ENCODE data around the gene XYLT1. TPM values are rescaled to one million over a fixed set of nuclear protein-coding genes. Genes with fewer than 3 reads are reported as not detected.

XYLT1 gene
- polyA plus RNA-seq, 1 donor from 2014 or later: 3.3 TPM

- Histone ChIP-seq H3K27ac (ENCODE audit: low read length) (no peak overlapping the region), H3K4me3 (ENCODE audit: low read length) (no peak overlapping the region), H3K27me3 (ENCODE audit: insufficient read depth, low read depth, low read length) (no peaks in the 10 kb centered on the region), H3K4me2 (ENCODE audit: low read length) (no peak overlapping the region), H3K9ac (ENCODE audit: low read length) (no peak overlapping the region), H3F3A (ENCODE audit: insufficient read depth, low read length, poor library complexity, severe bottlenecking) (no peaks in the 10 kb centered on the region), H3K9me2 (ENCODE audit: insufficient read depth, low read length) (no peaks in the 10 kb centered on the region), H4K20me1 (ENCODE audit: insufficient read depth) (no peaks in the 10 kb centered on the region), H3K9me3 (ENCODE audit: low read length) (no peaks in the 10 kb centered on the region), H3K79me2 (replicated peaks; ENCODE audit: insufficient read depth, low read length) (peaks cover 2% of the 10 kb centered on the region), H3K36me3 (ENCODE audit: insufficient read depth, low read length) (no peaks in the 10 kb centered on the region), H2AFZ (ENCODE audit: low read depth, low read length) (no peak overlapping the region)
- no peak for TF ChIP-seq MXI1 (conservative IDR thresholded peaks at IDR 0.05; ENCODE audit: poor library complexity, severe bottlenecking)
- no peak for TF ChIP-seq POLR2AphosphoS5 (IDR thresholded peaks at IDR 0.05)
- TF ChIP-seq EP300 (conservative IDR thresholded peaks at IDR 0.05; ENCODE audit: poor library complexity, severe bottlenecking): no peak
- no peak for TF ChIP-seq SMC3 (conservative IDR thresholded peaks at IDR 0.05; ENCODE audit: poor library complexity)
- TF ChIP-seq TAF1 (IDR thresholded peaks at IDR 0.05; ENCODE audit: low read depth): no peak
- TF ChIP-seq, protein P1, sequence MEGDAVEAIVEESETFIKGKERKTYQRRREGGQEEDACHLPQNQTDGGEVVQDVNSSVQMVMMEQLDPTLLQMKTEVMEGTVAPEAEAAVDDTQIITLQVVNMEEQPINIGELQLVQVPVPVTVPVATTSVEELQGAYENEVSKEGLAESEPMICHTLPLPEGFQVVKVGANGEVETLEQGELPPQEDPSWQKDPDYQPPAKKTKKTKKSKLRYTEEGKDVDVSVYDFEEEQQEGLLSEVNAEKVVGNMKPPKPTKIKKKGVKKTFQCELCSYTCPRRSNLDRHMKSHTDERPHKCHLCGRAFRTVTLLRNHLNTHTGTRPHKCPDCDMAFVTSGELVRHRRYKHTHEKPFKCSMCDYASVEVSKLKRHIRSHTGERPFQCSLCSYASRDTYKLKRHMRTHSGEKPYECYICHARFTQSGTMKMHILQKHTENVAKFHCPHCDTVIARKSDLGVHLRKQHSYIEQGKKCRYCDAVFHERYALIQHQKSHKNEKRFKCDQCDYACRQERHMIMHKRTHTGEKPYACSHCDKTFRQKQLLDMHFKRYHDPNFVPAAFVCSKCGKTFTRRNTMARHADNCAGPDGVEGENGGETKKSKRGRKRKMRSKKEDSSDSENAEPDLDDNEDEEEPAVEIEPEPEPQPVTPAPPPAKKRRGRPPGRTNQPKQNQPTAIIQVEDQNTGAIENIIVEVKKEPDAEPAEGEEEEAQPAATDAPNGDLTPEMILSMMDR (IDR thresholded peaks at IDR 0.05; ENCODE audit: poor library complexity, severe bottlenecking): no peak
- TF ChIP-seq EZH2 (IDR thresholded peaks at IDR 0.05; ENCODE audit: borderline replicate concordance, insufficient read depth, low read length, poor library complexity, severe bottlenecking): no peak
- no peak for TF ChIP-seq REST (IDR thresholded peaks at IDR 0.05; ENCODE audit: borderline replicate concordance)
- no peak for TF ChIP-seq RAD21 (conservative IDR thresholded peaks at IDR 0.05)
These were observed 176.8 kb downstream of the XYLT1 start for GRCh38 chr16:17293813-17294558.

GRCh38 chr16:17291289-17291688 lies 179.5 kb downstream of the XYLT1 start:
- H3K79me2 ChIP-seq (replicated peaks; ENCODE audit: insufficient read depth, low read length): no peaks in the 10 kb centered on the region
- H3K27me3 ChIP-seq (ENCODE audit: insufficient read depth, low read depth, low read length): no peaks in the 10 kb centered on the region
- no peaks in the 10 kb centered on the region for H3K9me2 ChIP-seq (ENCODE audit: insufficient read depth, low read length)
- TF ChIP-seq EZH2 (IDR thresholded peaks at IDR 0.05; ENCODE audit: borderline replicate concordance, insufficient read depth, low read length, poor library complexity, severe bottlenecking) (no peak), SMC3 (conservative IDR thresholded peaks at IDR 0.05; ENCODE audit: poor library complexity) (no peak), EP300 (conservative IDR thresholded peaks at IDR 0.05; ENCODE audit: poor library complexity, severe bottlenecking) (no peak), TAF1 (IDR thresholded peaks at IDR 0.05; ENCODE audit: low read depth) (no peak), MXI1 (conservative IDR thresholded peaks at IDR 0.05; ENCODE audit: poor library complexity, severe bottlenecking) (no peak), POLR2AphosphoS5 (IDR thresholded peaks at IDR 0.05) (no peak), RAD21 (conservative IDR thresholded peaks at IDR 0.05) (no peak)
- H3K9ac ChIP-seq (ENCODE audit: low read length): no peak overlapping the region
- no peaks in the 10 kb centered on the region for H3K36me3 ChIP-seq (ENCODE audit: insufficient read depth, low read length)
- H3K4me2 ChIP-seq (ENCODE audit: low read length): no peak overlapping the region
- H2AFZ ChIP-seq (ENCODE audit: low read depth, low read length): no peak overlapping the region
- no peaks in the 10 kb centered on the region for H3K9me3 ChIP-seq (ENCODE audit: low read length)
- no peaks in the 10 kb centered on the region for H4K20me1 ChIP-seq (ENCODE audit: insufficient read depth)
- H3F3A ChIP-seq (ENCODE audit: insufficient read depth, low read length, poor library complexity, severe bottlenecking): no peaks in the 10 kb centered on the region
- H3K27ac ChIP-seq (ENCODE audit: low read length): no peak overlapping the region
- no peak overlapping the region for H3K4me3 ChIP-seq (ENCODE audit: low read length)
